Measurements from ENCODE around the gene SNX8. TPM values are rescaled to one million over a fixed set of nuclear protein-coding genes. Genes with fewer than 3 reads are reported as not detected.

Gene SNX8
- total RNA-seq, 2 experiments from 2014 or later, result 12.1 to 42.0 TPM

GRCh38 chr7:2202901-2203765 is 111.1 kb downstream of the SNX8 start:
- no TSS peak for BruUV-seq (replicated peaks)
- H3K9me3 ChIP-seq (ENCODE audit: low read length), result no peaks in the 10 kb centered on the region
- no peaks in the 10 kb centered on the region for H3K9me2 ChIP-seq (ENCODE audit: insufficient read depth, low read length)
- no peak for TF ChIP-seq EZH2phosphoT487 (IDR thresholded peaks at IDR 0.05; ENCODE audit: borderline replicate concordance, low read depth, low read length)
- TF ChIP-seq CTCF (conservative IDR thresholded peaks at IDR 0.05; ENCODE audit: low read length), result no peak
- CTCF ChIA-PET (ENCODE audit: unreplicated experiment), result no interaction called here
- POLR2A ChIA-PET, result interaction anchor here (0.7 kb wide), 1 partner anchor 309 kb away, joined by 3 read pairs; no protein-coding TSS in a partner anchor
- H3K79me2 ChIP-seq (ENCODE audit: insufficient read depth, low read depth, low read length), result no peaks in the 10 kb centered on the region
- peaks cover 10% of the 10 kb centered on the region for H3K4me1 ChIP-seq (ENCODE audit: insufficient read depth, low read length, poor library complexity, severe bottlenecking)
- peaks cover 65% of the 10 kb centered on the region for H3K36me3 ChIP-seq (ENCODE audit: insufficient read depth, low read length)
- intact Hi-C loops (cut with micrococcal nuclease; ENCODE audit: unreplicated experiment), result no loop called here
- H3K4me3 ChIP-seq (ENCODE audit: low read depth, low read length, poor library complexity, severe bottlenecking), result no peak overlapping the region
- H3K4me2 ChIP-seq (ENCODE audit: low read length), result peak overlapping the region; percentile 22; the same call in 1 of the 2 replicates
- no peaks in the 10 kb centered on the region for H4K20me1 ChIP-seq (ENCODE audit: insufficient read depth, low read length)
- no peak overlapping the region for H2AFZ ChIP-seq (ENCODE audit: low read length)
- DNase-seq (ENCODE audit: low spot score), result no peak
- no peak overlapping the region for H3K27ac ChIP-seq (ENCODE audit: low read depth, low read length, poor library complexity, severe bottlenecking)

GRCh38 chr7:2202361-2202761 is 111.9 kb downstream of the SNX8 start:
- no peak overlapping the region for H3K4me2 ChIP-seq (ENCODE audit: low read length)
- no TSS peak for BruUV-seq (replicated peaks)
- H3K9me3 ChIP-seq (ENCODE audit: low read length), result no peaks in the 10 kb centered on the region
- intact Hi-C loops (cut with micrococcal nuclease; ENCODE audit: unreplicated experiment), result no loop called here
- peaks cover 65% of the 10 kb centered on the region for H3K36me3 ChIP-seq (ENCODE audit: insufficient read depth, low read length)
- CTCF ChIA-PET (ENCODE audit: unreplicated experiment), result no interaction called here
- H4K20me1 ChIP-seq (ENCODE audit: insufficient read depth, low read length), result no peaks in the 10 kb centered on the region
- no peak overlapping the region for H2AFZ ChIP-seq (ENCODE audit: low read length)
- POLR2A ChIA-PET, result no interaction called here
- TF ChIP-seq EZH2phosphoT487 (IDR thresholded peaks at IDR 0.05; ENCODE audit: borderline replicate concordance, low read depth, low read length) (no peak), CTCF (conservative IDR thresholded peaks at IDR 0.05; ENCODE audit: low read length) (no peak)
- no peak overlapping the region for H3K4me3 ChIP-seq (ENCODE audit: low read depth, low read length, poor library complexity, severe bottlenecking)
- peaks cover 10% of the 10 kb centered on the region for H3K4me1 ChIP-seq (ENCODE audit: insufficient read depth, low read length, poor library complexity, severe bottlenecking)
- H3K27ac ChIP-seq (ENCODE audit: low read depth, low read length, poor library complexity, severe bottlenecking), result no peak overlapping the region
- DNase-seq (ENCODE audit: low spot score), result no peak
- H3K79me2 ChIP-seq (ENCODE audit: insufficient read depth, low read depth, low read length), result no peaks in the 10 kb centered on the region
- H3K9me2 ChIP-seq (ENCODE audit: insufficient read depth, low read length), result no peaks in the 10 kb centered on the region

Small RNA genes lying within 50 kb of the gene (microRNA-seq; reads per million reads assigned to microRNA genes)
- not detected for gene MIR6836 (ENCODE audit: borderline replicate concordance)

Other genes with a start within 250 kb of the SNX8 start
- 65.3 and 125 TPM in 2 replicates for gene MAD1L1, start 81.5 kb downstream of the SNX8 start, total RNA-seq (2014; rRNA removed; shearing (Covaris generic))
- 58.3 and 60.9 TPM in 2 replicates for gene MAD1L1, start 81.5 kb downstream of the SNX8 start, total RNA-seq (2022)
- 45.1 and 49.3 TPM in 2 replicates for gene MRM2, start 72.2 kb downstream of the SNX8 start, total RNA-seq (2014; rRNA removed; shearing (Covaris generic))
- gene MRM2, start 72.2 kb downstream of the SNX8 start, total RNA-seq (2022), result 45.1 and 52.3 TPM in 2 replicates
- 117 and 124 TPM in 2 replicates for gene NUDT1, start 72.2 kb downstream of the SNX8 start, total RNA-seq (2014; rRNA removed; shearing (Covaris generic))
- 78.2 and 88.4 TPM in 2 replicates for gene NUDT1, start 72.2 kb downstream of the SNX8 start, total RNA-seq (2022)
- gene EIF3B, start 40.4 kb upstream of the SNX8 start, total RNA-seq (2014; rRNA removed; shearing (Covaris generic)), result 181 and 241 TPM in 2 replicates
- gene EIF3B, start 40.4 kb upstream of the SNX8 start, total RNA-seq (2022), result 201 and 225 TPM in 2 replicates
- gene CHST12, start 89.2 kb upstream of the SNX8 start, total RNA-seq (2014; rRNA removed; shearing (Covaris generic)), result 3.1 and 3.9 TPM in 2 replicates
- 41.2 and 43.4 TPM in 2 replicates for gene CHST12, start 89.2 kb upstream of the SNX8 start, total RNA-seq (2022)
- gene GRIFIN, start 162.0 kb upstream of the SNX8 start, total RNA-seq (2014; rRNA removed; shearing (Covaris generic)), result not detected in 2 replicates
- gene GRIFIN, start 162.0 kb upstream of the SNX8 start, total RNA-seq (2022), result not detected in 2 replicates
- gene LFNG, start 205.3 kb upstream of the SNX8 start, total RNA-seq (2014; rRNA removed; shearing (Covaris generic)), result 1.2 and 2.3 TPM in 2 replicates
- gene LFNG, start 205.3 kb upstream of the SNX8 start, total RNA-seq (2022), result 1.2 and 2.1 TPM in 2 replicates
- gene BRAT1, start 241.1 kb upstream of the SNX8 start, total RNA-seq (2014; rRNA removed; shearing (Covaris generic)), result 50.8 and 52.0 TPM in 2 replicates
- 42.2 and 44.7 TPM in 2 replicates for gene BRAT1, start 241.1 kb upstream of the SNX8 start, total RNA-seq (2022)
- gene IQCE, start 244.5 kb upstream of the SNX8 start, total RNA-seq (2014; rRNA removed; shearing (Covaris generic)), result 3.9 and 6.6 TPM in 2 replicates
- 6.2 and 8.6 TPM in 2 replicates for gene IQCE, start 244.5 kb upstream of the SNX8 start, total RNA-seq (2022)

Data from OCI-LY7 (cell line).